ENCODE results near the gene AGMAT.
A peak's percentile ranks its signal among the peaks of the same experiment; 100 is the strongest.

- peak; percentile 62 for TF ChIP-seq POLR2A (IDR thresholded peaks at IDR 0.05)
- peak in 1 of 4 donors; percentile 5 for TF ChIP-seq CTCF (IDR thresholded peaks at IDR 0.05)
Observed at GRCh38 chr1:15618655-15619525, 34.0 kb upstream of the AGMAT start.
